ENCODE results near the gene DNAJC24.
"Not testable (repeated sequence)": the region's sequence is repeated elsewhere in the genome, so short reads cannot be mapped to it uniquely, and the experiment has no call there.

Gene DNAJC24

GRCh38 chr11:31369348-31370329, at the start of gene DNAJC24, which contains the start of gene DCDC1:
TSS of gene DNAJC24 (plus strand) at chr11:31369860. CDS start at chr11:31370749, 889 bp downstream.
TSS of gene DCDC1 (minus strand) at chr11:31369739. CDS start at chr11:31328280, 41,459 bp downstream.
- Histone ChIP-seq H3K9me3 (ENCODE audit: insufficient read depth, low read length) (no peaks in the 10 kb centered on the region), H3K4me1 (ENCODE audit: insufficient read depth, insufficient read length) (no peaks in the 10 kb centered on the region), H3K36me3 (ENCODE audit: insufficient read depth, insufficient read length, low read length) (no peaks in the 10 kb centered on the region), H3K4me3 (ENCODE audit: insufficient read length, low read depth) (peak within 1 kb of the TSS; percentile 82), H3K9ac (ENCODE audit: insufficient read length, low read depth) (peak within 1 kb of the TSS; percentile 86), H3K27me3 (ENCODE audit: insufficient read depth, insufficient read length) (no peaks in the 10 kb centered on the region)
- peak; percentile 80 for DNase-seq (ENCODE audit: low read depth, low spot score)
- TF ChIP-seq YY1 (IDR thresholded peaks at IDR 0.05; ENCODE audit: insufficient read depth, insufficient read length) (no peak), SUZ12 (IDR thresholded peaks at IDR 0.05; ENCODE audit: extremely low read depth, insufficient read depth, insufficient read length) (no peak), ZNF274 (IDR thresholded peaks at IDR 0.05; ENCODE audit: low read depth, low read length) (no peak)

- not testable (repeated sequence) for H3K4me1 ChIP-seq (ENCODE audit: insufficient read depth, insufficient read length); H3K9ac ChIP-seq (ENCODE audit: insufficient read length, low read depth); H3K27me3 ChIP-seq (ENCODE audit: insufficient read depth, insufficient read length); H3K4me3 ChIP-seq (ENCODE audit: insufficient read length, low read depth); H3K9me3 ChIP-seq (ENCODE audit: insufficient read depth, low read length); H3K36me3 ChIP-seq (ENCODE audit: insufficient read depth, insufficient read length, low read length); DNase-seq (ENCODE audit: low read depth, low spot score)
These were observed 48.2 kb upstream of the DNAJC24 start for GRCh38 chr11:31321494-31321893.

GRCh38 chr11:31323145-31323544, 46.5 kb upstream of the DNAJC24 start:
- DNase-seq (ENCODE audit: low read depth, low spot score), result no peak
- no peaks in the 10 kb centered on the region for H3K36me3 ChIP-seq (ENCODE audit: insufficient read depth, insufficient read length, low read length)
- no peaks in the 10 kb centered on the region for H3K27me3 ChIP-seq (ENCODE audit: insufficient read depth, insufficient read length)
- H3K9ac ChIP-seq (ENCODE audit: insufficient read length, low read depth), result no peak overlapping the region
- H3K4me1 ChIP-seq (ENCODE audit: insufficient read depth, insufficient read length), result no peaks in the 10 kb centered on the region
- no peak overlapping the region for H3K4me3 ChIP-seq (ENCODE audit: insufficient read length, low read depth)
- H3K9me3 ChIP-seq (ENCODE audit: insufficient read depth, low read length), result peaks cover 5% of the 10 kb centered on the region; the same call in 1 of the 2 replicates
- TF ChIP-seq SUZ12 (IDR thresholded peaks at IDR 0.05; ENCODE audit: extremely low read depth, insufficient read depth, insufficient read length), result no peak
- no peak for TF ChIP-seq YY1 (IDR thresholded peaks at IDR 0.05; ENCODE audit: insufficient read depth, insufficient read length)
- TF ChIP-seq ZNF274 (IDR thresholded peaks at IDR 0.05; ENCODE audit: low read depth, low read length), result no peak

- no peak overlapping the region for H3K4me3 ChIP-seq (ENCODE audit: insufficient read length, low read depth)
- H3K9me3 ChIP-seq (ENCODE audit: insufficient read depth, low read length), result peaks cover 5% of the 10 kb centered on the region; the same call in 1 of the 2 replicates
- no peaks in the 10 kb centered on the region for H3K36me3 ChIP-seq (ENCODE audit: insufficient read depth, insufficient read length, low read length)
- no peak for TF ChIP-seq SUZ12 (IDR thresholded peaks at IDR 0.05; ENCODE audit: extremely low read depth, insufficient read depth, insufficient read length)
- no peak for TF ChIP-seq YY1 (IDR thresholded peaks at IDR 0.05; ENCODE audit: insufficient read depth, insufficient read length)
- TF ChIP-seq ZNF274 (IDR thresholded peaks at IDR 0.05; ENCODE audit: low read depth, low read length), result no peak
- H3K9ac ChIP-seq (ENCODE audit: insufficient read length, low read depth), result no peak overlapping the region
- H3K27me3 ChIP-seq (ENCODE audit: insufficient read depth, insufficient read length), result no peaks in the 10 kb centered on the region
- H3K4me1 ChIP-seq (ENCODE audit: insufficient read depth, insufficient read length), result no peaks in the 10 kb centered on the region
- no peak for DNase-seq (ENCODE audit: low read depth, low spot score)
These were observed 44.5 kb upstream of the DNAJC24 start for GRCh38 chr11:31325160-31325559.

- Histone ChIP-seq H3K4me3 (ENCODE audit: insufficient read length, low read depth) (no peak overlapping the region), H3K9ac (ENCODE audit: insufficient read length, low read depth) (no peak overlapping the region), H3K9me3 (ENCODE audit: insufficient read depth, low read length) (peaks cover 4% of the 10 kb centered on the region; the same call in 1 of the 2 replicates), H3K27me3 (ENCODE audit: insufficient read depth, insufficient read length) (no peaks in the 10 kb centered on the region), H3K36me3 (ENCODE audit: insufficient read depth, insufficient read length, low read length) (no peaks in the 10 kb centered on the region), H3K4me1 (ENCODE audit: insufficient read depth, insufficient read length) (no peaks in the 10 kb centered on the region)
- TF ChIP-seq SUZ12 (IDR thresholded peaks at IDR 0.05; ENCODE audit: extremely low read depth, insufficient read depth, insufficient read length) (no peak), ZNF274 (IDR thresholded peaks at IDR 0.05; ENCODE audit: low read depth, low read length) (no peak), YY1 (IDR thresholded peaks at IDR 0.05; ENCODE audit: insufficient read depth, insufficient read length) (no peak)
- DNase-seq (ENCODE audit: low read depth, low spot score), result no peak
These were observed 43.1 kb upstream of the DNAJC24 start for GRCh38 chr11:31326470-31327148.

- TF ChIP-seq YY1 (IDR thresholded peaks at IDR 0.05; ENCODE audit: insufficient read depth, insufficient read length), result no peak
- TF ChIP-seq SUZ12 (IDR thresholded peaks at IDR 0.05; ENCODE audit: extremely low read depth, insufficient read depth, insufficient read length), result no peak
- no peak for TF ChIP-seq ZNF274 (IDR thresholded peaks at IDR 0.05; ENCODE audit: low read depth, low read length)
These were observed 42.2 kb upstream of the DNAJC24 start for GRCh38 chr11:31327417-31327816.

GRCh38 chr11:31328697-31329096, 41.0 kb upstream of the DNAJC24 start:
- Histone ChIP-seq H3K9me3 (ENCODE audit: insufficient read depth, low read length) (no peaks in the 10 kb centered on the region), H3K4me3 (ENCODE audit: insufficient read length, low read depth) (no peak overlapping the region), H3K9ac (ENCODE audit: insufficient read length, low read depth) (no peak overlapping the region), H3K4me1 (ENCODE audit: insufficient read depth, insufficient read length) (no peaks in the 10 kb centered on the region), H3K27me3 (ENCODE audit: insufficient read depth, insufficient read length) (no peaks in the 10 kb centered on the region), H3K36me3 (ENCODE audit: insufficient read depth, insufficient read length, low read length) (no peaks in the 10 kb centered on the region)
- TF ChIP-seq ZNF274 (IDR thresholded peaks at IDR 0.05; ENCODE audit: low read depth, low read length) (no peak), SUZ12 (IDR thresholded peaks at IDR 0.05; ENCODE audit: extremely low read depth, insufficient read depth, insufficient read length) (no peak), YY1 (IDR thresholded peaks at IDR 0.05; ENCODE audit: insufficient read depth, insufficient read length) (no peak)
- no peak for DNase-seq (ENCODE audit: low read depth, low spot score)

More at GRCh38 chr11:31327417-31327816, 42.2 kb upstream of the DNAJC24 start:
- Histone ChIP-seq H3K27me3 (ENCODE audit: insufficient read depth, insufficient read length) (no peaks in the 10 kb centered on the region), H3K9me3 (ENCODE audit: insufficient read depth, low read length) (no peaks in the 10 kb centered on the region), H3K36me3 (ENCODE audit: insufficient read depth, insufficient read length, low read length) (no peaks in the 10 kb centered on the region), H3K4me3 (ENCODE audit: insufficient read length, low read depth) (no peak overlapping the region), H3K9ac (ENCODE audit: insufficient read length, low read depth) (no peak overlapping the region), H3K4me1 (ENCODE audit: insufficient read depth, insufficient read length) (no peaks in the 10 kb centered on the region)
- DNase-seq (ENCODE audit: low read depth, low spot score), result no peak

Data from NT2/D1 (cell line).